ENCODE data around the gene FGFR3. TPM values are rescaled to one million over a fixed set of nuclear protein-coding genes. Genes with fewer than 3 reads are reported as not detected.
A peak's percentile ranks its signal among the peaks of the same experiment; 100 is the strongest.

Gene FGFR3
- total and polyA plus RNA-seq, 9 of the 15 experiments (the other 6 are each of a cell fraction or from before 2014, with no cell fraction given): 1.2 to 60.4 (median 12.7) TPM

DNA sequence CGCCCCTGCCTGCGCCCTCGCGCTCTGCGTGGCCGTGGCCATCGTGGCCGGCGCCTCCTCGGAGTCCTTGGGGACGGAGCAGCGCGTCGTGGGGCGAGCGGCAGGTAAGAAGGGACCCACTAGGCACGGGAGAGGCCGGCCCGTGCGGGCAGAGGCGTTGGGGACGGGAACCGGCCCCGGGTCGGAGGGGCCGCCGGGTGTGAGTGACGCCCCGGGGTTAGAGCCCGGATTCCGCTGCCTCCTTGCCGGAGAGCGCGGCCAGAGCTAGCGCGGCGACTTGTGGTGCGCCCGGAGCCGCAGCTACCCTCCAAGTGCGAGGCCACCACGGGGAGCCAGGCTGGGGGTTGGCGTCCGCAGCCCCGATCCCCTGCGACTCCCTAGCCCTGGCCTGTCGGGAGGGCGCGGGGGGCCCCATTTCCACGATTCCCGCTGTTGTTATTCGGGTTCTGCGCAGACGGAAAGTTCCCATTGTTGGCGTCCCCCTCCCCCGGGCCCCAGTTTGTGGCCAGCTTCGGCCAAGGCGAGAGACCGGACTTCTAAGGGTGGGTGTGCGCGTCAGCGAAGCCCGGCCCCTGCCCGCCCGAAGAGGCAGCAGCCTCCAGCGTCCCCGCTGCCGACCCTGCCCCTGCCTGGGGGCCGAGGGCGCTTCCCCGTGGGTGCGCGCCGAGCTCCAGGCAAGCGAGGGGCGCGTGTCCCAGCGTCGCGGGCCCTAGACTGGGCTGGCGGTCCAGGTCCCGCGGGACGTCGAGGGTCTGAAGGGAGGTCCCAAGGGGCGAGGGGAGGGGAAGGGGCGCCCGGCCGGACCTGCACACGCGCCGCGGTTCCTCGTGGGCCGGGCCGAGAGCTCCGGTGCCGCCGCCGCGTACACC is 1.1 kb downstream of the FGFR3 start (continued):
- TF ChIP-seq NCOA1 (IDR thresholded peaks at IDR 0.05; ENCODE audit: low read depth) (no peak), HDGF (IDR thresholded peaks at IDR 0.05) (no peak), LARP7 (IDR thresholded peaks at IDR 0.05) (no peak), FOSL1 (tag; conservative IDR thresholded peaks at IDR 0.05) (no peak), NCOA4 (IDR thresholded peaks at IDR 0.05; ENCODE audit: partially characterized antibody) (no peak), TOE1 (IDR thresholded peaks at IDR 0.05; ENCODE audit: borderline replicate concordance) (no peak), TOE1 (CRISPR knock-in tag; IDR thresholded peaks at IDR 0.05; ENCODE audit: borderline replicate concordance, low read depth) (no peak), RFX1 (IDR thresholded peaks at IDR 0.05) (no peak), TCF3 (CRISPR knock-in tag; IDR thresholded peaks at IDR 0.05) (no peak), POLR3G (IDR thresholded peaks at IDR 0.05; ENCODE audit: extremely low read depth, insufficient read length, insufficient replicate concordance) (no peak), IRF2 (CRISPR knock-in tag; IDR thresholded peaks at IDR 0.05) (no peak), DMBX1 (CRISPR knock-in tag; IDR thresholded peaks at IDR 0.05; ENCODE audit: borderline replicate concordance) (no peak), SLC30A9 (CRISPR knock-in tag; IDR thresholded peaks at IDR 0.05) (no peak), JUNB (CRISPR knock-in tag; conservative IDR thresholded peaks at IDR 0.05) (no peak), TCFL5 (CRISPR knock-in tag; conservative IDR thresholded peaks at IDR 0.05) (no peak), BMI1 (IDR thresholded peaks at IDR 0.05; ENCODE audit: low read length) (no peak), PCBP1 (IDR thresholded peaks at IDR 0.05; ENCODE audit: low read depth, low read length, poor library complexity, severe bottlenecking) (peak; percentile 51), ZNF354B (CRISPR knock-in tag; IDR thresholded peaks at IDR 0.05) (no peak), ZBTB12 (CRISPR knock-in tag; IDR thresholded peaks at IDR 0.05) (no peak)
- TF ChIP-seq, protein P1, sequence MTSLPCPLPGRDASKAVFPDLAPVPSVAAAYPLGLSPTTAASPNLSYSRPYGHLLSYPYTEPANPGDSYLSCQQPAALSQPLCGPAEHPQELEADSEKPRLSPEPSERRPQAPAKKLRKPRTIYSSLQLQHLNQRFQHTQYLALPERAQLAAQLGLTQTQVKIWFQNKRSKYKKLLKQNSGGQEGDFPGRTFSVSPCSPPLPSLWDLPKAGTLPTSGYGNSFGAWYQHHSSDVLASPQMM (CRISPR knock-in tag; IDR thresholded peaks at IDR 0.05): no peak
- TF ChIP-seq, protein P2, sequence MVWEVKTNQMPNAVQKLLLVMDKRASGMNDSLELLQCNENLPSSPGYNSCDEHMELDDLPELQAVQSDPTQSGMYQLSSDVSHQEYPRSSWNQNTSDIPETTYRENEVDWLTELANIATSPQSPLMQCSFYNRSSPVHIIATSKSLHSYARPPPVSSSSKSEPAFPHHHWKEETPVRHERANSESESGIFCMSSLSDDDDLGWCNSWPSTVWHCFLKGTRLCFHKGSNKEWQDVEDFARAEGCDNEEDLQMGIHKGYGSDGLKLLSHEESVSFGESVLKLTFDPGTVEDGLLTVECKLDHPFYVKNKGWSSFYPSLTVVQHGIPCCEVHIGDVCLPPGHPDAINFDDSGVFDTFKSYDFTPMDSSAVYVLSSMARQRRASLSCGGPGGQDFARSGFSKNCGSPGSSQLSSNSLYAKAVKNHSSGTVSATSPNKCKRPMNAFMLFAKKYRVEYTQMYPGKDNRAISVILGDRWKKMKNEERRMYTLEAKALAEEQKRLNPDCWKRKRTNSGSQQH (CRISPR knock-in tag; IDR thresholded peaks at IDR 0.05): no peak
- TF ChIP-seq, protein P3, sequence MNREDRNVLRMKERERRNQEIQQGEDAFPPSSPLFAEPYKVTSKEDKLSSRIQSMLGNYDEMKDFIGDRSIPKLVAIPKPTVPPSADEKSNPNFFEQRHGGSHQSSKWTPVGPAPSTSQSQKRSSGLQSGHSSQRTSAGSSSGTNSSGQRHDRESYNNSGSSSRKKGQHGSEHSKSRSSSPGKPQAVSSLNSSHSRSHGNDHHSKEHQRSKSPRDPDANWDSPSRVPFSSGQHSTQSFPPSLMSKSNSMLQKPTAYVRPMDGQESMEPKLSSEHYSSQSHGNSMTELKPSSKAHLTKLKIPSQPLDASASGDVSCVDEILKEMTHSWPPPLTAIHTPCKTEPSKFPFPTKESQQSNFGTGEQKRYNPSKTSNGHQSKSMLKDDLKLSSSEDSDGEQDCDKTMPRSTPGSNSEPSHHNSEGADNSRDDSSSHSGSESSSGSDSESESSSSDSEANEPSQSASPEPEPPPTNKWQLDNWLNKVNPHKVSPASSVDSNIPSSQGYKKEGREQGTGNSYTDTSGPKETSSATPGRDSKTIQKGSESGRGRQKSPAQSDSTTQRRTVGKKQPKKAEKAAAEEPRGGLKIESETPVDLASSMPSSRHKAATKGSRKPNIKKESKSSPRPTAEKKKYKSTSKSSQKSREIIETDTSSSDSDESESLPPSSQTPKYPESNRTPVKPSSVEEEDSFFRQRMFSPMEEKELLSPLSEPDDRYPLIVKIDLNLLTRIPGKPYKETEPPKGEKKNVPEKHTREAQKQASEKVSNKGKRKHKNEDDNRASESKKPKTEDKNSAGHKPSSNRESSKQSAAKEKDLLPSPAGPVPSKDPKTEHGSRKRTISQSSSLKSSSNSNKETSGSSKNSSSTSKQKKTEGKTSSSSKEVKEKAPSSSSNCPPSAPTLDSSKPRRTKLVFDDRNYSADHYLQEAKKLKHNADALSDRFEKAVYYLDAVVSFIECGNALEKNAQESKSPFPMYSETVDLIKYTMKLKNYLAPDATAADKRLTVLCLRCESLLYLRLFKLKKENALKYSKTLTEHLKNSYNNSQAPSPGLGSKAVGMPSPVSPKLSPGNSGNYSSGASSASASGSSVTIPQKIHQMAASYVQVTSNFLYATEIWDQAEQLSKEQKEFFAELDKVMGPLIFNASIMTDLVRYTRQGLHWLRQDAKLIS (CRISPR knock-in tag; IDR thresholded peaks at IDR 0.05): no peak
